Measurements from ENCODE around the gene MRPS22. TPM values are rescaled to one million over a fixed set of nuclear protein-coding genes. Genes with fewer than 3 reads are reported as not detected.

Gene MRPS22
- total RNA-seq, 6 experiments from 2014 or later, result 29.6 to 66.5 (median 34.8) TPM

DNA sequence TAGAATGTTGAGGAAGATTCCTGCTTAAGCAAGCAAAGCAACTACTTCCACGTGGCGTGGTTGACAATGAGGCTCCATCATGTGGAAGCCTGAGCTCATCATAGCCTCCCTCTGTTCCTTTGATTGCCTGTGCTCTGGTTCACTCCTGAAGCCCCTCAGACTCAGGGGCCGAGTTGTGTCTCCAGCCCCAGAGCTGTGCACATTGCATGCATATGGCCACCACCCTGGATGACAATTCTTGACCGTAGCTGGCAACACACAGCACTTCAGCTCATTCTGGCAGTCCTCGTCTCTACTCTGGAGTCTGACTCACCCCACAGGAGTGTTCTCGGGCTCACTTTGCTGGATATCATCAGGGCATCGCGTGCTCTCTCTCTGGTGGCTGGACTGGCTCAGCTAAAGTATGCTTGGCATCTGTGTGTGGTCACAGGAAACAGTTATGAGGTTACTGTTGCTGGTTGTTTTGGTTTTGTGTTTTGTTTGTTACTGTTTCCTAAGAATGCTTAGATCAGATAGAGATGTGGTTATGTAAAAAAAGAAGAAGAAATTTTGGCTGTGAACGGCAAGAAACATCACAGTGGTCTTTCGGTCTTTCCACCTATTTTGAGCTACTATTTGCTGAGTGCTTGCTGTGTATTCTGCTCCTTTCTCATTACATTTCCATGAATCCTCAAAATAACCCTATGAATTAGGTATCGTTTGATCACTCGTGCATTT lies 41.6 kb upstream of the MRPS22 start:
- ATAC-seq (no peak), DNase-seq (no peak)
- 57% methylated on average over 9 of the region's 12 CpGs for WGBS (ENCODE audit: insufficient coverage, low coverage, low lambda C conversion rate, missing lambda C conversion rate)
- Histone ChIP-seq H3K9me3 (no peaks in the 10 kb centered on the region), H3K4me1 (peaks cover 0 to 10% (median 5%) of the 10 kb centered on the region in 4 donors), H3K27ac (no peak overlapping the region), H3K4me3 (no peak overlapping the region), H3K36me3 (no peaks in the 10 kb centered on the region), H3K27me3 (no peaks in the 10 kb centered on the region)
- intact Hi-C loops (cut with DNase I), result no loop called here
- TF ChIP-seq, protein P1, sequence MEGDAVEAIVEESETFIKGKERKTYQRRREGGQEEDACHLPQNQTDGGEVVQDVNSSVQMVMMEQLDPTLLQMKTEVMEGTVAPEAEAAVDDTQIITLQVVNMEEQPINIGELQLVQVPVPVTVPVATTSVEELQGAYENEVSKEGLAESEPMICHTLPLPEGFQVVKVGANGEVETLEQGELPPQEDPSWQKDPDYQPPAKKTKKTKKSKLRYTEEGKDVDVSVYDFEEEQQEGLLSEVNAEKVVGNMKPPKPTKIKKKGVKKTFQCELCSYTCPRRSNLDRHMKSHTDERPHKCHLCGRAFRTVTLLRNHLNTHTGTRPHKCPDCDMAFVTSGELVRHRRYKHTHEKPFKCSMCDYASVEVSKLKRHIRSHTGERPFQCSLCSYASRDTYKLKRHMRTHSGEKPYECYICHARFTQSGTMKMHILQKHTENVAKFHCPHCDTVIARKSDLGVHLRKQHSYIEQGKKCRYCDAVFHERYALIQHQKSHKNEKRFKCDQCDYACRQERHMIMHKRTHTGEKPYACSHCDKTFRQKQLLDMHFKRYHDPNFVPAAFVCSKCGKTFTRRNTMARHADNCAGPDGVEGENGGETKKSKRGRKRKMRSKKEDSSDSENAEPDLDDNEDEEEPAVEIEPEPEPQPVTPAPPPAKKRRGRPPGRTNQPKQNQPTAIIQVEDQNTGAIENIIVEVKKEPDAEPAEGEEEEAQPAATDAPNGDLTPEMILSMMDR (IDR thresholded peaks at IDR 0.05), result no peak
- TF ChIP-seq POLR2A (IDR thresholded peaks at IDR 0.05), result no peak

GRCh38 chr3:139302801-139303113 lies 41.1 kb upstream of the MRPS22 start:
- Histone ChIP-seq H3K9me3 (no peaks in the 10 kb centered on the region), H3K27ac (no peak overlapping the region), H3K4me1 (peaks cover 0 to 6% (median 3%) of the 10 kb centered on the region in 4 donors), H3K4me3 (no peak overlapping the region), H3K27me3 (no peaks in the 10 kb centered on the region), H3K36me3 (no peaks in the 10 kb centered on the region)
- intact Hi-C loops (cut with DNase I), result no loop called here
- DNase-seq (no peak), ATAC-seq (no peak)
- TF ChIP-seq POLR2A (IDR thresholded peaks at IDR 0.05), result no peak
- TF ChIP-seq, protein P1 (IDR thresholded peaks at IDR 0.05), result no peak
- 87% methylated on average over 4 of the region's 4 CpGs for WGBS (ENCODE audit: insufficient coverage, low coverage, low lambda C conversion rate, missing lambda C conversion rate)

- no peak for TF ChIP-seq POLR2A (IDR thresholded peaks at IDR 0.05)
- TF ChIP-seq, protein P1 (IDR thresholded peaks at IDR 0.05), result no peak
- no peak overlapping the region for H3K27ac ChIP-seq
- no peak overlapping the region for H3K4me3 ChIP-seq
- intact Hi-C loops (cut with DNase I), result no loop called here
- DNase-seq (no peak), ATAC-seq (no peak)
- H3K36me3 ChIP-seq, result no peaks in the 10 kb centered on the region
- no peaks in the 10 kb centered on the region for H3K9me3 ChIP-seq
- H3K27me3 ChIP-seq, result no peaks in the 10 kb centered on the region
- peaks cover 0 to 3% (median under 1%) of the 10 kb centered on the region in 4 donors for H3K4me1 ChIP-seq
- WGBS (ENCODE audit: insufficient coverage, low coverage, low lambda C conversion rate, missing lambda C conversion rate), result 100% methylated on average over 1 of the region's 5 CpGs
These were observed 40.6 kb upstream of the MRPS22 start for GRCh38 chr3:139303216-139303615.

DNA sequence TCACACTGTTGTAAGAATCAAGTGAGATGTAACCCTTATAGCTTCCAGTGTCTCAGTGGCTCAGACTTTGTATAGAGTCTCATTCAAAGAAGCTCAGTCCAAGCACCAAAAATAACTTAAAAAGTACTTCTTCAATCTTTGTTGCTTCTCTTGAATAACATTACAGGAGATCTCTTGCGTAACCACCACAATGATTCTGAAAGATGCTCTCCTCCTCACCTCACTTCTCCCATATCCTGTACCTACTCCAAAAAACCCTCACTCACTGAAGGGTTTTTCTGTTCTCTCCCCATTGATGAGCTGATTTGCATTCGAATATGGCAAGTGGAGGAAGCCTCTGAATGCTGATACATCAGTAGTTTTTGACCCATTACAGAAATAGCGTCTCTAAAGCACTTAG lies 39.4 kb upstream of the MRPS22 start:
- H3K27me3 ChIP-seq, result no peaks in the 10 kb centered on the region
- WGBS (ENCODE audit: insufficient coverage, low coverage, low lambda C conversion rate, missing lambda C conversion rate), result 81% methylated on average over 3 of the region's 3 CpGs
- DNase-seq, result no peak

More for the DNA sequence above, 39.4 kb upstream of the MRPS22 start:
- no peak for ATAC-seq
- TF ChIP-seq, protein P1 (IDR thresholded peaks at IDR 0.05), result no peak
- TF ChIP-seq POLR2A (IDR thresholded peaks at IDR 0.05), result no peak
- no peaks in the 10 kb centered on the region for H3K4me1 ChIP-seq
- no peaks in the 10 kb centered on the region for H3K9me3 ChIP-seq
- no peak overlapping the region for H3K27ac ChIP-seq
- H3K4me3 ChIP-seq, result no peak overlapping the region
- intact Hi-C loops (cut with DNase I), result no loop called here
- no peaks in the 10 kb centered on the region for H3K36me3 ChIP-seq
